Effector CD4-positive, alpha-beta T cell (primary cell): ENCODE data around the gene POFUT2.

ENCODE experiments used
- DNase-seq: peaks from one replicate; pipeline ENCODE4 v3.0.0-alpha.2; 2020

The POFUT2 gene

GRCh38 chr21:45246386-45247320 lies 41.0 kb downstream of the POFUT2 start:
- no peak for DNase-seq

- DNase-seq = no peak
These were observed 42.8 kb downstream of the POFUT2 start for GRCh38 chr21:45244799-45245340.

- no peak for DNase-seq
These were observed 44.1 kb downstream of the POFUT2 start for GRCh38 chr21:45243603-45244002.

GRCh38 chr21:45241357-45241756 lies 46.3 kb downstream of the POFUT2 start:
- no peak for DNase-seq

- no peak for DNase-seq
These were observed 50.3 kb downstream of the POFUT2 start for GRCh38 chr21:45237401-45237800.

- DNase-seq = no peak
These were observed 51.2 kb downstream of the POFUT2 start for GRCh38 chr21:45236481-45236880.

- DNase-seq = no peak
These were observed 52.2 kb downstream of the POFUT2 start for GRCh38 chr21:45235488-45235887.

- DNase-seq = no peak
These were observed 52.7 kb downstream of the POFUT2 start for GRCh38 chr21:45234965-45235364.

GRCh38 chr21:45234127-45234526 lies 53.6 kb downstream of the POFUT2 start:
- no peak for DNase-seq

- no peak for DNase-seq
These were observed 56.0 kb downstream of the POFUT2 start for GRCh38 chr21:45231705-45232104.

- no peak for DNase-seq
These were observed 58.9 kb downstream of the POFUT2 start for GRCh38 chr21:45228656-45229240.

- peak; percentile 53 for DNase-seq
These were observed 59.5 kb downstream of the POFUT2 start for GRCh38 chr21:45228171-45228641.

GRCh38 chr21:45227735-45228134 lies 60.0 kb downstream of the POFUT2 start:
- DNase-seq = no peak

- DNase-seq = peak; percentile 12
These were observed 61.0 kb downstream of the POFUT2 start for GRCh38 chr21:45226540-45227326.

- no peak for DNase-seq
These were observed 61.9 kb downstream of the POFUT2 start for GRCh38 chr21:45225741-45226327.

- DNase-seq = no peak
These were observed 62.5 kb downstream of the POFUT2 start for GRCh38 chr21:45225041-45225740.

- DNase-seq = peak; percentile 48
These were observed 63.3 kb downstream of the POFUT2 start for GRCh38 chr21:45224189-45224938.

- DNase-seq = no peak
These were observed 64.2 kb downstream of the POFUT2 start for GRCh38 chr21:45223236-45224185.

- no peak for DNase-seq
These were observed 65.7 kb downstream of the POFUT2 start for GRCh38 chr21:45222001-45222400.
